ENCODE data around the gene BRINP3.

Gene BRINP3

DNA sequence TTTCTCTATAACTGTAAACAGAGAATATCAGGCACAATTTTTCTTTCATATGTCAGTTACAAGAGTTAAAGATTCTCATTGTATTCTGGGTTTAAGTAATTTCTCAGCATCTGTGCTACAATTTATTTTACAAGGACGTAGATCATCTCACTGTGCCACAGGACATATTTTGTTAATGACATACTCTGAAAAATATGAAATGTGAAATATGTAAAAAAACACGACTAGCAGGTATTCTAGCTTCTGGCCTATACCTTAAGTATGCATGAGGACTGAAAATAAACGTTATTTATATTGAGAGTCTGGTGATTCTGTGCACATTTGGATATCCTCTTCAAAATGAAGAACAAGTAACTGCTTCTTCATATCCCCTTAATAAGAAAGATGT is 308.8 kb downstream of the BRINP3 start:
- in situ Hi-C loops (cut with HindIII; ENCODE audit: low sequenced_read_pairs), result no loop called here
- TF ChIP-seq, protein P1, sequence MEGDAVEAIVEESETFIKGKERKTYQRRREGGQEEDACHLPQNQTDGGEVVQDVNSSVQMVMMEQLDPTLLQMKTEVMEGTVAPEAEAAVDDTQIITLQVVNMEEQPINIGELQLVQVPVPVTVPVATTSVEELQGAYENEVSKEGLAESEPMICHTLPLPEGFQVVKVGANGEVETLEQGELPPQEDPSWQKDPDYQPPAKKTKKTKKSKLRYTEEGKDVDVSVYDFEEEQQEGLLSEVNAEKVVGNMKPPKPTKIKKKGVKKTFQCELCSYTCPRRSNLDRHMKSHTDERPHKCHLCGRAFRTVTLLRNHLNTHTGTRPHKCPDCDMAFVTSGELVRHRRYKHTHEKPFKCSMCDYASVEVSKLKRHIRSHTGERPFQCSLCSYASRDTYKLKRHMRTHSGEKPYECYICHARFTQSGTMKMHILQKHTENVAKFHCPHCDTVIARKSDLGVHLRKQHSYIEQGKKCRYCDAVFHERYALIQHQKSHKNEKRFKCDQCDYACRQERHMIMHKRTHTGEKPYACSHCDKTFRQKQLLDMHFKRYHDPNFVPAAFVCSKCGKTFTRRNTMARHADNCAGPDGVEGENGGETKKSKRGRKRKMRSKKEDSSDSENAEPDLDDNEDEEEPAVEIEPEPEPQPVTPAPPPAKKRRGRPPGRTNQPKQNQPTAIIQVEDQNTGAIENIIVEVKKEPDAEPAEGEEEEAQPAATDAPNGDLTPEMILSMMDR (IDR thresholded peaks at IDR 0.05; ENCODE audit: low read depth, low read length), result no peak
- no peak overlapping the region for H3K4me3 ChIP-seq (ENCODE audit: low read depth, low read length)
- DNase-seq (ENCODE audit: low read depth, low spot score), result no peak

DNA sequence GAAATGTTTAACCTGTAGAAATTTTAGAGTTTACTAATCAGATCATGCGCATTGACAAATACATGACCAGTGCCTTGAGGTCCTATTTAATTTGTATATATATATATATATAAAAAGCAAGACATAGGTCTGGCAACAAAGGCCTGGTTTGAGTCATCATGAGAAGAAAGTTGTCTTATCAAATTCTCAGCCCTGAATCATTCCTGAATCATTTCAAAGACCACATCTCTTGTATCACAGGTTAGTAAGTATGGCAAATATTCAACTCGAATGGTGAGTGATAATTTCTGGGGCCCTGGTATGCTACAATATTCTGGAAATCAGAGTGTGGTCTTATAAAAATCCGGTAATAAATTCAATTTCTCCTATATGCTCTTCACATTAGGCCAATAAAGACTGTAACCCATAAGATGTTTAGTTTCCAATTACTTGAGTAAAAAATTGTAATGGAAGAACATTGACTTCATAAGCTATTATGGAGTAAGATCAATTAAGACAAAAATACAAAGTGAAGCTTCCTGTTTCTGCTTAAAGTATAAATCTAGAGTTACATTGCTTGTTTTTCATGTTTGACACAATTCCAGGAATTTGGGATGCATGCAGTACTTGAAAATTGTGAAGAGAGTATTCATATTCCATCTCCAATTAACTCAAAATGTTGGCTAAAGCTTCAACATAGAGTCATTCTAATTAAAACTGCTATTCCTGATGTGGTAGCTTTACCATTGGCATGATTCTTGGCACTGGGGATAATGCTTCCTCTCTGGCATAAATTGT is 309.4 kb downstream of the BRINP3 start:
- TF ChIP-seq, protein P1 (IDR thresholded peaks at IDR 0.05; ENCODE audit: low read depth, low read length), result no peak
- peak; percentile 86 for DNase-seq (ENCODE audit: low read depth, low spot score)
- no peak overlapping the region for H3K4me3 ChIP-seq (ENCODE audit: low read depth, low read length)
- in situ Hi-C loops (cut with HindIII; ENCODE audit: low sequenced_read_pairs), result no loop called here

DNA sequence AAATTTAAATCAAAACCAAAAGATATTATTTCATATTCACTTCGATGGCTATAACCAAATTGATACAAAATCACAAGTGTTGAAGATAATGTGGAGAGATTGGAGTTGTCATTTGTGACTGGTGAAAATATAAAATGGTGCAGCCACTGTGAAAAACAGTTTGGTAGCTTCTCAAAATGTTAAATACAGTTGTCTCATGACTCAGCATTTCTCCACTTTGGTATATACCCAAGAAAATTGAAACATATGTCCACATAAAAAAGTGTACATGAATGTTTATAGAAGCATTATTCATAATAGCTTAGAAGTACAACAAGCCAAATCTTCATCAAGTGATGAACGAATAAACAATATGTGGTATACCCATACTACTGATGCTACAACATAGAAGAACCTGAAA is 318.5 kb downstream of the BRINP3 start:
- no peak for DNase-seq (ENCODE audit: low read depth, low spot score)
- no peak overlapping the region for H3K4me3 ChIP-seq (ENCODE audit: low read depth, low read length)
- TF ChIP-seq, protein P1 (IDR thresholded peaks at IDR 0.05; ENCODE audit: low read depth, low read length), result no peak
- in situ Hi-C loops (cut with HindIII; ENCODE audit: low sequenced_read_pairs), result no loop called here

DNA sequence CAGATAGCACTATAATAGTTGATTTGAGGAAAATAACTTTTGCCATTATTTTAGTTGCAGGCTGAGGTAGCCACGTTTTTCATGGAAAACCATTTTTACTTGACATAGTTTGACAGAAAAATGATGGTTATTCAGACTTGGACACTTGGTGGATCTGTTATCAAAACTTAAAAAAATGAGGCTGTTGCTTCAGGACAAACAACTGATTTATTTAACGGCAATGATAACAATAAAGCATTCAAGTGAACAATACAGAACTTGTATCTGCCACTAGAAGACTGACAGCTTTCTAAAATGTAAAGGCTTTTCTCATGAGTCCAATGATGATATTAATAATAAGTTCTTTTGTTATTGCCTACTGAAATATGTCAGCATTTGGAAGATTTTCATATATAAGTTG is 322.9 kb downstream of the BRINP3 start:
- no peak overlapping the region for H3K4me3 ChIP-seq (ENCODE audit: low read depth, low read length)
- in situ Hi-C loops (cut with HindIII; ENCODE audit: low sequenced_read_pairs), result no loop called here
- no peak for DNase-seq (ENCODE audit: low read depth, low spot score)
- TF ChIP-seq, protein P1 (IDR thresholded peaks at IDR 0.05; ENCODE audit: low read depth, low read length), result no peak

DNA sequence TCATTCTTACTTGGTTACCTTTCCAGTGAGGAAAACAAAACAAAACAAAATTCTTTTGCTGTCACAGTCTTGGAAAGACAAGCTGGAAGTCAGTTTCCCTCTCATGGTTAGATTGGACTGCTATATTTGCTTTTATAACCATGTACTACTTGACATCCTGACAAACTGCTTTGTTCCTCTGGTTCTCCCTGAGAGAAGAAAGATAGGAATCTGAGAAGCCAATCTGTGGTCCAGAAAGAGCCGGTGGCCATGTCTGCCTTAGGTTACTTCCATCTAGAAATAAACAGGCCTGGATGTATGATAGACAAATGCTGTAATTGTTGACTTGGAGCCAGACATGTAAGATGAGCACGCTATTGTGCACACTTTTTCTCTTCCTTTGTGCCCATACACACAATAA is 330.0 kb downstream of the BRINP3 start:
- TF ChIP-seq, protein P1 (IDR thresholded peaks at IDR 0.05; ENCODE audit: low read depth, low read length), result no peak
- DNase-seq (ENCODE audit: low read depth, low spot score), result no peak
- in situ Hi-C loops (cut with HindIII; ENCODE audit: low sequenced_read_pairs), result no loop called here

DNA sequence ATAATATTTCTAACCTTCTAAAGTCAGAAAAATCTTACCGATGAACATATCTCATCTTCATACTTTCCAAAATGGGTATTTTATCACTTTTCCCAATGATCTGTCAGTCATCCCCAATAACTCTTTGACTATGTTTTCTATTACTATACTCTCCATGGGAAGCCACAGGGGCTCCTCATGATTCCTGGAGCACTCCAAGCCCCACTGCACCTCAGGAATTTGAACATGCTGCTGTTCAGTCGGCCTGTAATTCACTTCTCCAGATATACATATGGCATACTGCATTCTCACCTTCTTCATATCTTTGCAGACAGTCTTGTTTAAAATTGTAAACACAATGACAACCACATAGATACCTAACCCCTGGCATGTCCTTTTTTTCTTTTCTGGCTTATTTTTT is 333.0 kb downstream of the BRINP3 start:
- TF ChIP-seq, protein P1 (IDR thresholded peaks at IDR 0.05; ENCODE audit: low read depth, low read length), result no peak
- in situ Hi-C loops (cut with HindIII; ENCODE audit: low sequenced_read_pairs), result no loop called here
- H3K4me3 ChIP-seq (ENCODE audit: low read depth, low read length), result no peak overlapping the region
- no peak for DNase-seq (ENCODE audit: low read depth, low spot score)

More for the DNA sequence above, 330.0 kb downstream of the BRINP3 start:
- H3K4me3 ChIP-seq (ENCODE audit: low read depth, low read length), result no peak overlapping the region
